ENCODE data around the gene NEK1.

GRCh38 chr4:169540774-169541173 lies 71.6 kb downstream of the NEK1 start:
- TF ChIP-seq CTCF (IDR thresholded peaks at IDR 0.05) (no peak), POLR2A (IDR thresholded peaks at IDR 0.05) (no peak)

Measured in testis (tissue), 2 donors.